Measurements from ENCODE around the gene MEGF11.

GRCh38 chr15:66278671-66279070, 25.1 kb upstream of the MEGF11 start:
- TF ChIP-seq L3MBTL2 (conservative IDR thresholded peaks at IDR 0.05) (no peak), SUZ12 (IDR thresholded peaks at IDR 0.05) (no peak), SP1 (IDR thresholded peaks at IDR 0.05) (no peak), BHLHE40 (IDR thresholded peaks at IDR 0.05; ENCODE audit: borderline replicate concordance) (no peak), ELF4 (IDR thresholded peaks at IDR 0.05) (no peak), ARNT (IDR thresholded peaks at IDR 0.05) (no peak), CTBP1 (IDR thresholded peaks at IDR 0.05; ENCODE audit: borderline replicate concordance) (no peak), FOXK2 (IDR thresholded peaks at IDR 0.05) (no peak), HDGF (IDR thresholded peaks at IDR 0.05; ENCODE audit: borderline replicate concordance) (no peak)
